HG03135 (cell line): ENCODE measurements around the gene SSH3.
A peak's percentile ranks its signal among the peaks of the same experiment; 100 is the strongest.
"Not testable (repeated sequence)": the region's sequence is repeated elsewhere in the genome, so short reads cannot be mapped to it uniquely, and the experiment has no call there.

Experiments
- ATAC-seq: cut with Tn5 transposase; IDR thresholded peaks from one replicate; pipeline ENCODE4 v1.9.1; 2021; ENCODE audit warnings: mild to moderate bottlenecking, moderate library complexity; ENCODE audit not compliant: unreplicated experiment

The SSH3 gene

GRCh38 chr11:67303132-67303834, at the start of gene SSH3:
Gene SSH3 (plus strand): TSS chr11:67303530. CDS start chr11:67303626, 96 bp downstream.
- no peak for ATAC-seq

- ATAC-seq: no peak
Observed at GRCh38 chr11:67253872-67254624, 49.3 kb upstream of the SSH3 start.

- no peak for ATAC-seq
Observed at GRCh38 chr11:67254798-67255197, 48.5 kb upstream of the SSH3 start.

GRCh38 chr11:67255353-67255752, 48.0 kb upstream of the SSH3 start:
- no peak for ATAC-seq

- no peak for ATAC-seq
Observed at GRCh38 chr11:67255864-67256263, 47.5 kb upstream of the SSH3 start.

- no peak for ATAC-seq
Observed at GRCh38 chr11:67256477-67257135, 46.7 kb upstream of the SSH3 start.

GRCh38 chr11:67260406-67260805, 42.9 kb upstream of the SSH3 start:
- no peak for ATAC-seq

GRCh38 chr11:67260885-67261639, 42.3 kb upstream of the SSH3 start:
- not testable (repeated sequence) for ATAC-seq

GRCh38 chr11:67261640-67261945, 41.7 kb upstream of the SSH3 start:
- ATAC-seq: no peak

GRCh38 chr11:67261946-67262681, 41.2 kb upstream of the SSH3 start:
- no peak for ATAC-seq

GRCh38 chr11:67262731-67263675, 40.3 kb upstream of the SSH3 start:
- no peak for ATAC-seq

- no peak for ATAC-seq
Observed at GRCh38 chr11:67264260-67264659, 39.1 kb upstream of the SSH3 start.

- ATAC-seq: no peak
Observed at GRCh38 chr11:67264877-67265632, 38.3 kb upstream of the SSH3 start.

GRCh38 chr11:67265633-67266448, 37.5 kb upstream of the SSH3 start:
- peak; percentile 45 for ATAC-seq

- ATAC-seq: peak; percentile 2
Observed at GRCh38 chr11:67266449-67267187, 36.7 kb upstream of the SSH3 start, which contains the start of gene GRK2. Gene GRK2 (plus strand): TSS chr11:67266473. CDS start chr11:67266700, 227 bp downstream.

- ATAC-seq: peak; percentile 8
Observed at GRCh38 chr11:67267188-67268080, 35.9 kb upstream of the SSH3 start.
